Activated T-helper 17 cell treated with anti-CD3 and anti-CD28 coated beads, Interleukin-2, amount 50 U/mL, for 72 hours (primary cell): ENCODE results near the gene EHD1. TPM values are rescaled to one million over a fixed set of nuclear protein-coding genes. Genes with fewer than 3 reads are reported as not detected.

Source experiments
- ATAC-seq: fragments of 150-1000 bp; cut with Tn5 transposase; replicated peaks from 2 replicates; pipeline ENCODE4 v1.10.0; 2021; ENCODE audit warnings: mild to moderate bottlenecking, moderate library complexity
- H3K27ac Mint-ChIP-seq: one replicate; pipeline ENCODE4 v1.8.0; 2022; ENCODE audit warnings: mixed read lengths
- H3K27me3 Mint-ChIP-seq: one replicate; pipeline ENCODE4 v1.8.0; 2022; ENCODE audit warnings: mixed read lengths
- H3K36me3 Mint-ChIP-seq: one replicate; pipeline ENCODE4 v1.8.0; 2022; ENCODE audit warnings: low read depth, mild to moderate bottlenecking, mixed read lengths
- H3K4me1 Mint-ChIP-seq: one replicate; pipeline ENCODE4 v1.8.0; 2022; ENCODE audit warnings: mixed read lengths
- H3K4me3 Mint-ChIP-seq: one replicate; pipeline ENCODE4 v1.8.0; 2022; ENCODE audit warnings: mild to moderate bottlenecking, mixed read lengths
- H3K9me3 Mint-ChIP-seq: one replicate; pipeline ENCODE4 v1.8.0; 2022; ENCODE audit warnings: mixed read lengths
- total RNA-seq, 2 donors: library from RNA; stranded (reverse); gene quantifications; one replicate each; pipeline ENCODE4 v1.2.3, GENCODE V29; 2022

EHD1 gene
- total RNA-seq, 2 donors from 2014 or later, result 96.5 to 107 TPM

GRCh38 chr11:64888729-64889511 lies 10.5 kb upstream of the EHD1 start:
- H3K4me1 Mint-ChIP-seq, result peaks cover 18% of the 10 kb centered on the region
- peak; percentile 12 for ATAC-seq
- no peaks in the 10 kb centered on the region for H3K9me3 Mint-ChIP-seq
- no peaks in the 10 kb centered on the region for H3K36me3 Mint-ChIP-seq
- no peak overlapping the region for H3K4me3 Mint-ChIP-seq
- H3K27me3 Mint-ChIP-seq, result no peaks in the 10 kb centered on the region
- no peak overlapping the region for H3K27ac Mint-ChIP-seq

- ATAC-seq, result no peak
- H3K4me3 Mint-ChIP-seq, result peak overlapping the region; percentile 74
- H3K4me1 Mint-ChIP-seq, result peaks cover 18% of the 10 kb centered on the region
- H3K36me3 Mint-ChIP-seq, result no peaks in the 10 kb centered on the region
- H3K27ac Mint-ChIP-seq, result peak overlapping the region; percentile 71
- no peaks in the 10 kb centered on the region for H3K9me3 Mint-ChIP-seq
- no peaks in the 10 kb centered on the region for H3K27me3 Mint-ChIP-seq
Observed at GRCh38 chr11:64888406-64888728, 9.9 kb upstream of the EHD1 start.

GRCh38 chr11:64887757-64888405 lies 9.5 kb upstream of the EHD1 start:
- H3K27me3 Mint-ChIP-seq, result no peaks in the 10 kb centered on the region
- H3K27ac Mint-ChIP-seq, result peak overlapping the region; percentile 71
- ATAC-seq, result peak; percentile 85
- peaks cover 18% of the 10 kb centered on the region for H3K4me1 Mint-ChIP-seq
- no peaks in the 10 kb centered on the region for H3K9me3 Mint-ChIP-seq
- peak overlapping the region; percentile 74 for H3K4me3 Mint-ChIP-seq
- no peaks in the 10 kb centered on the region for H3K36me3 Mint-ChIP-seq

- H3K27me3 Mint-ChIP-seq, result no peaks in the 10 kb centered on the region
- peaks cover 18% of the 10 kb centered on the region for H3K4me1 Mint-ChIP-seq
- no peaks in the 10 kb centered on the region for H3K36me3 Mint-ChIP-seq
- no peak for ATAC-seq
- peak overlapping the region; percentile 74 for H3K4me3 Mint-ChIP-seq
- no peaks in the 10 kb centered on the region for H3K9me3 Mint-ChIP-seq
- H3K27ac Mint-ChIP-seq, result peak overlapping the region; percentile 71
Observed at GRCh38 chr11:64887234-64887756, 8.9 kb upstream of the EHD1 start.

GRCh38 chr11:64885367-64886286 lies 7.2 kb upstream of the EHD1 start:
- ATAC-seq, result peak; percentile 90
- Mint-ChIP-seq H3K36me3 (no peaks in the 10 kb centered on the region), H3K27me3 (no peaks in the 10 kb centered on the region), H3K4me1 (peaks cover 22% of the 10 kb centered on the region), H3K9me3 (no peaks in the 10 kb centered on the region), H3K4me3 (peak overlapping the region; percentile 65), H3K27ac (peak overlapping the region; percentile 76)

GRCh38 chr11:64884019-64884418 lies 5.6 kb upstream of the EHD1 start:
- Mint-ChIP-seq H3K36me3 (no peaks in the 10 kb centered on the region), H3K4me3 (no peak overlapping the region), H3K9me3 (no peaks in the 10 kb centered on the region), H3K27ac (peak overlapping the region; percentile 58), H3K27me3 (no peaks in the 10 kb centered on the region), H3K4me1 (peaks cover 30% of the 10 kb centered on the region)
- no peak for ATAC-seq

- no peak overlapping the region for H3K4me3 Mint-ChIP-seq
- H3K4me1 Mint-ChIP-seq, result peaks cover 32% of the 10 kb centered on the region
- no peak overlapping the region for H3K27ac Mint-ChIP-seq
- no peaks in the 10 kb centered on the region for H3K9me3 Mint-ChIP-seq
- no peaks in the 10 kb centered on the region for H3K36me3 Mint-ChIP-seq
- ATAC-seq, result no peak
- H3K27me3 Mint-ChIP-seq, result no peaks in the 10 kb centered on the region
Observed at GRCh38 chr11:64883575-64883974, 5.2 kb upstream of the EHD1 start.

GRCh38 chr11:64882243-64882642 lies 3.8 kb upstream of the EHD1 start:
- Mint-ChIP-seq H3K4me3 (no peak overlapping the region), H3K27ac (no peak overlapping the region), H3K9me3 (no peaks in the 10 kb centered on the region), H3K4me1 (peaks cover 29% of the 10 kb centered on the region), H3K27me3 (no peaks in the 10 kb centered on the region), H3K36me3 (peaks cover 10% of the 10 kb centered on the region)
- no peak for ATAC-seq

GRCh38 chr11:64881476-64881875 lies 3.1 kb upstream of the EHD1 start:
- peaks cover 17% of the 10 kb centered on the region for H3K36me3 Mint-ChIP-seq
- H3K9me3 Mint-ChIP-seq, result no peaks in the 10 kb centered on the region
- peak overlapping the region; percentile 99 for H3K4me3 Mint-ChIP-seq
- H3K27ac Mint-ChIP-seq, result no peak overlapping the region
- ATAC-seq, result no peak
- no peaks in the 10 kb centered on the region for H3K27me3 Mint-ChIP-seq
- peaks cover 35% of the 10 kb centered on the region for H3K4me1 Mint-ChIP-seq

- Mint-ChIP-seq H3K9me3 (no peaks in the 10 kb centered on the region), H3K27ac (peak overlapping the region; percentile 89), H3K27me3 (no peaks in the 10 kb centered on the region), H3K36me3 (peaks cover 28% of the 10 kb centered on the region), H3K4me3 (peak overlapping the region; percentile 99), H3K4me1 (peaks cover 36% of the 10 kb centered on the region)
- no peak for ATAC-seq
Observed at GRCh38 chr11:64880240-64881001, 2.0 kb upstream of the EHD1 start.

GRCh38 chr11:64879244-64879900 lies 951 bp upstream of the EHD1 start:
- Mint-ChIP-seq H3K4me3 (peak overlapping the region; percentile 99), H3K27ac (peak overlapping the region; percentile 89), H3K9me3 (no peaks in the 10 kb centered on the region), H3K36me3 (peaks cover 38% of the 10 kb centered on the region), H3K4me1 (peaks cover 42% of the 10 kb centered on the region), H3K27me3 (no peaks in the 10 kb centered on the region)
- ATAC-seq, result no peak

GRCh38 chr11:64878223-64878493 lies 263 bp downstream of the EHD1 start:
- ATAC-seq, result peak; percentile 21
- Mint-ChIP-seq H3K4me3 (peak overlapping the region; percentile 99), H3K27ac (peak overlapping the region; percentile 89), H3K36me3 (peaks cover 51% of the 10 kb centered on the region), H3K9me3 (no peaks in the 10 kb centered on the region), H3K4me1 (peaks cover 46% of the 10 kb centered on the region), H3K27me3 (no peaks in the 10 kb centered on the region)

- H3K36me3 Mint-ChIP-seq, result peaks cover 56% of the 10 kb centered on the region
- H3K9me3 Mint-ChIP-seq, result no peaks in the 10 kb centered on the region
- peak overlapping the region; percentile 99 for H3K4me3 Mint-ChIP-seq
- peak overlapping the region; percentile 89 for H3K27ac Mint-ChIP-seq
- peaks cover 52% of the 10 kb centered on the region for H3K4me1 Mint-ChIP-seq
- ATAC-seq, result peak; percentile 15
- H3K27me3 Mint-ChIP-seq, result no peaks in the 10 kb centered on the region
Observed at GRCh38 chr11:64877390-64878222, 815 bp downstream of the EHD1 start.
